GM21381 (cell line): ENCODE data around the gene TRPV4.

Experiments
- ATAC-seq: cut with Tn5 transposase; IDR thresholded peaks from one replicate; pipeline ENCODE4 v1.9.1; 2021; ENCODE audit warnings: mild to moderate bottlenecking, moderate library complexity; ENCODE audit not compliant: unreplicated experiment

The TRPV4 gene

DNA sequence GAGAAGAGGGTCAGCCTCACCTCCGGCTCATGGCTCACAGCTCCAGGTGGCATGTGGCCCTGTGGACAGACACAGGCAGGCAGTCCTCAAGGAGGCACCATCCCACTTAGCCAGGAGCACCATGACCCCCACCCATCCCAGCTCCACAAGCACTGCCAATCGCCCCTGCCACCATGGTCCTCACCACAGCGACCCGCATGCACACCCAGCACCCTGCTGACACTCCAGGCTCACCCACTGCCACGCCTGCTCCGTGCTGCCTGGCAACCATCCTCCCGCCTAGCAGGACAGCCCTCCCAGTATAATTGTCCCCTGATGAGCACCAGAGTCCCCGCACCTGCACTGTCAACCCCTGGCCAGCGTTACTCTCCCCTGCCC is 50.9 kb downstream of the TRPV4 start:
- ATAC-seq: no peak

DNA sequence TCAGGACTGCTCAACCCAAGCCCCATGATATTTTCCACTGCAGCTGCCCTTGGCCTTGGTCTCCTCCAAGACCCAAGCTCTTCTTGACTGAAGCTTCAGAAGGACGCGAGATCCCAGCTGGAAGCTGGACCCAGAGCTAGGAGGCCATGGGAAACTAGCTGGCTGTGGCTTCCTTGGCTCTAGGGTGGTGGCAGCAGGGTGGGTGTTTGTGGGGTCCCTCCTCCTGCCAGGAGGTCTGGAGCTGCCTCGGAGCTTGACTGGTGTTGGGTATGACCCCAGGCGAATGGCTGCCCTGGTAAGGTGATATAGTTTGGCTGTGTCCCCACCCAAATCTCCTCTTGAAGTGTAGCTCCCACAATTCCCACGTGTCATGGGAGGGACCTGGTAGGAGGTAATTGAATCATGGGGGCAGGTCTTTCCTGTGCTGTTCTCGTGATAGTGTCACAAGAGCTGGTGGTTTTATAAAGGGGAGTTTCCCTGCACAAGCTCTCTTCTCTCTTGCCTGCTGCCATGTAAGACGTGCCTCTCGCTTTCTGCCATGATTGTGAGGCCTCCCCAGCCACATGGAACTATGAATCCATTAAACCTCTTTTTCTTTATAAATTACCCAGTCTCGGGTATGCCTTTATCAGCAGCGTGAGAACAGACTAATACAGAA is 51.4 kb downstream of the TRPV4 start:
- ATAC-seq: no peak

DNA sequence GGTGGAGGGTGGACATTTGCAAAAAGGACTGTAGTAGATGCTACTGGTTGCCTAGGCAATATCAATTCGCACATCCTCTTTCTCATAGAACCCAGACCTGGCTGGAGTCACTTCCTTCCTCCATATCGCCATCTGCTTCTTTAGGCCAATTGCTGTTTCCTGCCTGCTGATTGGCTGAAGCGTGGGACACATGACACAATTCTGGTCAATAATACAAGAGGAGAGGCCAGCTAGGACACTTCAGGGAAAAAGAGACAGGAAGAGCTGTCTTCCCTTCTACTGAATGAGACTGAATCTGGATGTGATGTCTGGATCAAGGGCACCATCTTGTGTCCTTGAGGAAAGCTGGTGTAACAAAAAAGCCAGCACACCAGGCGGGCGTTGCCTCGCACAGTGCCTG is 53.8 kb downstream of the TRPV4 start:
- ATAC-seq: no peak

DNA sequence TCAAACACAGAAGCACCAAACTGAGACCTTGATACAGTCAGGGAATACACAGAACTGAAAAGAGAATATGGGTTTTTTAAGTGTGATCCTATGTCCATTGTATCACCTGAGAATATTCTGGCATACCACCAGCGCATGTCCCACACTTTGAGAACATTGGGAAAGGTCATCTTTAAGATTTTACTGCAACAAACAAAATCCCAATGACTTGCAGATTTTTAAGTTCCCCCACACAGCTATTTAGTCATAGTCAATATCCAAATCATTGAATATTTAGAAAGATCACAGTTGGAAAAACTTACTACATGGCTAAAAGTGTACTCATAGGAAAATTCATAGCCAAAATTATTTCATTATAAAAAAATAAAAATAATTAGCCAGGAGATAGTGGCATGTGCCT is 54.5 kb downstream of the TRPV4 start:
- ATAC-seq: no peak

DNA sequence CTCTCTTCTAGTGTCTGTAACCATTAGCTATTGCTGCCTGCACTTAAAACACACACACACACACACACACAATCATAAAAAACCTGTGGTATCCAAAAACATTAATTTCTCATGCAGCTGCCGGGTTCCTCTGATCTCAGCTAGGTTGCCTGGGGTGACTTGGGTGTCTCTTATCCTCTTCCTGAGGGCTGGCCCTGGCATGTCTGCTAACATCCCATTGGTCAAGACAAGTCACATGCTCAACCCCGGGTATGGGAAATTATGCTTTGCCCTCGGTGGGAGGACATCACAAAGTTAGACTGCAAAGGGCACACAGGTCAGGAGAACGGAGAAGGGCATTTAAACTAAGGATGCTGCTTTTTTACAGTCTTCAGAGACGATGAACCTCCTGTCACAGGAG is 55.7 kb downstream of the TRPV4 start:
- no peak for ATAC-seq

DNA sequence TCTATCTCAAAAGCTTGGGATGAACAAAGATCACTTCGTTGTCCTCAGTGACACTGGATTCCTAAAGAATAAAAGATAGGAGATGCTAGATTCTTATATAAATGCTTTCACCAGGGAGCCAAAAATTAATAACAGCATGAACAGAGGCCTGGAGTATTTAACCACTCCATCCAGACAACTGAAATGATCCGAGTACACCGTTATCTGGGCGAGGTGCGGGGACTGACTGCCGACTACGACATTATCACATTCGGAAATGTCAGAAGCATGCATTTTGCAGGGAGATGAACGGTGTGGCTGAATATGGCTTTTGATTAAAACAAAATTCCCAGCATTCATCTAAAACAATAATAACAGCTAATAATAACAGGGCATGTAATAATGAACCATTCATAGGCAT is 56.6 kb downstream of the TRPV4 start:
- no peak for ATAC-seq

DNA sequence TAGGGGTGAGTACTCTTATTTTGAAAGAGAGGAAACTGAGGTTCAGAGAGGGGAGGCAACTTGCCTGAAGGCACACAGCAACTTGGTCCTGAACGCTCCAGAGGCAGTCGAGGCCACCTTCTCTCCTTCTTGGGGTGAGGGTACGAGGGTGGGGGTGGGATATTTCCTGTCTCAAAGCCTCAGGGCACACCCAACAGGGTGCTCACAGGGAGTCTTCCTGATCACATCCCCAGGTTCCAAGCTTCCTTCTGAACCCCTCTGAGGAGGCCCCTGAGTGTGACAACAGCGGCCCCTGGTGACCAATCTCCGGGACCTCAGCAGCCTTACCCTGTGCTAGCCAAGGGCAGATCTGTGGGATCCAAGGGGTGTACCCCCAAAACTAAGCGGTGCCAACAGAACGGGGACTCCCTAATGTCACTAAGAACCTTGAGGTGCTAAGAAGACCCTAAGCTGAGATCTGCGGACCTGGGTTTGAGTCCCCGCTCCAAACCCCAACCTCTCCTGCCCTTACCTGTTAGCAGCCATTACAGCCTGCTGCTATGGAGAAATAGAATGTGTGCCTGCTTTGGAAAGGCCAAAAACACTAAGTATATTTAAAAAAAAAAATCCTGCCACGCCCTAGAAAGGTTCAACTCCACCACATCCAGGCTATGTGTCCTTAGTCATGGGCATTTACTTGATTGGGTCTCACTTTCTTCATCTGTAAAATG is 57.9 kb downstream of the TRPV4 start:
- no peak for ATAC-seq

DNA sequence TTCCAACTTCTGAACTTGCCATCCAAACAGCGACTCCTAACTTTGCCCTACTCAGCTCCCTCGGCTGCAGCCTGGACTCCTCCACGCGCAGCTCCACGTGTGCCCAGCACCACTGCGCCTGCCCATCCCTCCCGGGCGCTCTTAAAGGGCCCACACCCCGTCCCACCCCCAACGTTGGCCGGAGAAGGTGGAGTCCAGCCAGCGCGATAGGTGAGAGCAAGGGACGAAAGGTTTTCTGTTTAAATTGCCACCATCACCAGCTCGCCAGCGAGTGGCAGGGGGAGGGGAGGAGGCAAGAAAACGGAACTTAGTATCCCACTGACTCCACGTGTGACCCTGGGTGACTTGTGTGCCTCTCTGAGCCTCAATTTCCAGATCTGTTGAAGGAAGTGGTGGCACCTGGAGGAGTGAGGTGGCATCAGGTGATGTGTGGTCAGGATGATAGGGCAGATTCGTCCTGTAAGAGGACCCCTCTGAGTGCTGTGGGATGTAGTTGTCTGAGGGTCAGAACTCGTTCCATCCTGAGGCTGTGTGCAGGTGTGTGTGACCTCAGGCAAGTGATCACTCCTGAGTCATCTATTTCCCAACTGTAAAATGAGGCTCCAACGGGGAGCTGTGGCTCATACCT is 59.7 kb downstream of the TRPV4 start:
- ATAC-seq: no peak

DNA sequence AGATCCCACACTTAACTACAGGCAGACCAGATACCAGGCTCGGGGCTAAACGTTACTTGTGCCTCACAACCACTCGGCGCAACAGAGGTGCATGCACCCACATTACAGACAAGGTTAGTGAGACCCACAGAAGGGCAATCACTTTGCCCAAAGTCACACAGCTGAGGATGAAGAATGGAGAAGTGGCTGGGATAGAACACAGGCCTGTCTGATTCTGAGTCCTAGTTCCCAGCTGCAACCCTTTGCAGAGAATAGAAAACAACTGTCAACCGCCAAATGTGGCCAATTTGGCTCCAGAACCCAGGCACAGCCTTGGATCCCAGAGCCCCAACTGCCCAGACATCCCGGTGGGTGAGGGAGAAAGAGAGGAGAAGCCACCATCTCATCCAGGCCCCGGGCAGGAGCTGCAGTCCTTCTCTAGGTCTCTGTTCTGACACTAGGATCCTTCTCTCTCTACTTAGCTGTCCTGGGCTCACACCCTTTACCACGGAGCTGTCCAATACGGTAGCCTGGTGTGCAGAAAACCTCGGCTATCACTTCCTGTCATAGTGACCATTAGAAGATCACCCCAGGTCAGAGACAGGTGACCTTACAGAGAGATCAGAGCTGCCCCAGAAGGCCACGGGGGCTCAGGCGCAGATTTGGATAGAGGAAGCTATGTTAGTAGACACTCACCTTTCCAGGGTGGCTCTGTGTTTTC is 60.4 kb downstream of the TRPV4 start:
- no peak for ATAC-seq

DNA sequence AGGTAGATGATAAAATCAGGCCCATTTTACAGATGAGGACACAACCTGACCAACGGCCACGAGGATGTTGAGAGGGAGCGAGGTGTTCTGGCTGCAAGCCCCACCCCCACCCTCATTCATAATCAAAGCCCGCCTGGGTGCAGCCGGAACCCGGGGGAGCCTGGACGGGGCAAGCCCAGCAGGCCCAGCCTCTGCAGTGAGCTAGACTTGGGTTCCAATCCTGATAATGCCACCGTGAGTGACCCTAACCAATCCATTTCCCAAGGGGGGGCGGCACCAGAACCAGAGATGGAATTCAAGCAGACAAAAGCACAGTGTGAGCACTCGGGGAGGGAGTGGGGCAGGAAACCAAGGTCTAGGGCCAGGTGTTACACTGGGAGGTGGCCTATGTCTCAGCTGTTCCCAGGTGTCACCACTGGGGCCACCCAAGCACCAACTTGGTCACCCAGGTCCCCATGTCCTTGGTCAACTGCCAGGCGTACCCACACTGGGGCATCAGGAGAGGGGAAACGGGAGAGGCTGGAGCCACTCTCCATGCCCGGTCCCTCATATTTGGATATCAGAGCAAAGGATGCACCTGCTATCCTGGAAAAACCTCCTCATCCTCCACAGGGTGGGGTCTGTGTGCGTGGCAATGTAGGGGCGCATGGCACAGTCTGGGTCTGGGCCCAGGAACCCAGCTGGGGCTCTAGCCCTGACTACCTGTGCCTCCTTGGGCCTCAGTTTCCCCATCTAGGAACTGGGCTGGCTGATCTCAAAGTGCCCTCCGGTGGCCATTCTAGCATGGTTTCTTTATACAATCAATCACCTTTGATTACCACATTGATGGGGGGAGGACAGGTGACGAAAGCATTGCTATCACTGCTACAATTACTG is 61.2 kb downstream of the TRPV4 start:
- no peak for ATAC-seq

DNA sequence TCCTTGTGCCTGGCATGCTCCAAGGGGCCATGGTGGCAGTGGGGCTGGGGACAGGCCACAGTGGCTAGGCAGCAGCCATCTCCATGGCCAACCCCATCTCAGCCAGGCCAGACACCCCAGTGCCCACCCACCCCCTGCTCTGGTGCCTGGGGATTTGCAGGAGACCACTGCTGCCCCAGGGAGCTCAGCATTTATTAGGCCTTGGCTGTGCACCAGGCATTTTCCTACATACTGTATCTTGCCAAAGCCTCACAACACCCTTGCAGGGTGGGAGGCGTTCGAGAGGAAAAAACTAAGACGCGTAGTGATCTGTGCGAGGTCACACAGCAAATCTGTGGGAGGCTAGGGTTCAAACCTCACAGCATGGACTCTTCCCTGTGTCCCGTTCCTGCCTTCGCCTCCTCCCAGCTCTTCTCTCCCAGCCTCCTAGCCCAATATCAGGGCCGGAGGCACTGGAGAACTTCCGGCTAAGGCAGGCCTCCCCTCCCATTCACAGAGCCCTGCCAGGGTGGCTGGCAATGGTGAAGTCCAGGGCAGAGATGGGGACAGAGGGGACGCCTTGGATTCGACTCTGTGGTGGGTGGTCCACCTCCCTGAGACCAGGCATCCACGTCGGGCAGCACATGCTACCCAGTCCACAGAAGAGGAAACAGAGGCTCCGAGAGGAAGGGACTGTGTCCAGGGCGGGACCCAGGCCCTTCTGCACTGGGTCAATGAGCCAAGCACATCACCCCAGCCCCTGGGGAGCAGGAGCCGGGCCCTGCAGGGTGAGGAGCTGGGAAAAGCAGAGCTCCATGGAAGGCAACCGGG is 62.1 kb downstream of the TRPV4 start:
- ATAC-seq: no peak

DNA sequence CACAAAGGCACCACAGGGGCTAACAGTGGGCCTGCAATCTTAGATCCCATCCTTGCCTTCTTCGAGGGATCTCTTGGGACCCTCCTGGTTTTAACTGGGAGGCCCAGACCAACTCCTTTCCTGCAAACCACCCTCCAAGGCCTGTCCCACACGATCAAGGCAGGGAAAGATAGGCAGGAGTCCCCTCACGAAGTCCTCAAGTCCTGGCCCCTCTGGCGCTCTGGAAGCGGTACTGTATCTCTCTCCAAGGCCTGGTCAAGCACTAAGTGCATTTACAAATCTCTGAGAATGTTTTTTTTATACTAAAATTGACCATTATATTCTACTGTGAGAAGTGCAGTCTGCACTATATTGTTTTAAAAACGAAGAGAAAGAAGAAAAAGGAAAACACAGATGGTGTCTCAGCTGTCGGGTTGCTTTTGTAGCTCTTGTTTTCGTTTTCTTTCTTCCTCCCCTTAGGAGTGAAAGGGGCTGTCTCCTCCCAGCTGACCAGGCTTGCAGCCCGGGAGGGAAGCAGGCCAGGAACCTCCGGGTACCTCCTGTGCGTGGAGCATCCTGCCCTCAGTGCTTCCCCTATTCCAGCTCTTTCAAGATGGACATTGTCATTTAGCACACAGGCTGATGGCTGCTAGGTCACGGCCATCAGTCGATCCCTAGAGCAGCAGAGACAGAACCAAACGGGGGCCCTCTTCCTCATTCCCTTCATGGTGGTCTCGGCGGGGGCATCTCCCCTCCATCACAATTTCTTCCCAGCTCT is 62.9 kb downstream of the TRPV4 start:
- no peak for ATAC-seq

DNA sequence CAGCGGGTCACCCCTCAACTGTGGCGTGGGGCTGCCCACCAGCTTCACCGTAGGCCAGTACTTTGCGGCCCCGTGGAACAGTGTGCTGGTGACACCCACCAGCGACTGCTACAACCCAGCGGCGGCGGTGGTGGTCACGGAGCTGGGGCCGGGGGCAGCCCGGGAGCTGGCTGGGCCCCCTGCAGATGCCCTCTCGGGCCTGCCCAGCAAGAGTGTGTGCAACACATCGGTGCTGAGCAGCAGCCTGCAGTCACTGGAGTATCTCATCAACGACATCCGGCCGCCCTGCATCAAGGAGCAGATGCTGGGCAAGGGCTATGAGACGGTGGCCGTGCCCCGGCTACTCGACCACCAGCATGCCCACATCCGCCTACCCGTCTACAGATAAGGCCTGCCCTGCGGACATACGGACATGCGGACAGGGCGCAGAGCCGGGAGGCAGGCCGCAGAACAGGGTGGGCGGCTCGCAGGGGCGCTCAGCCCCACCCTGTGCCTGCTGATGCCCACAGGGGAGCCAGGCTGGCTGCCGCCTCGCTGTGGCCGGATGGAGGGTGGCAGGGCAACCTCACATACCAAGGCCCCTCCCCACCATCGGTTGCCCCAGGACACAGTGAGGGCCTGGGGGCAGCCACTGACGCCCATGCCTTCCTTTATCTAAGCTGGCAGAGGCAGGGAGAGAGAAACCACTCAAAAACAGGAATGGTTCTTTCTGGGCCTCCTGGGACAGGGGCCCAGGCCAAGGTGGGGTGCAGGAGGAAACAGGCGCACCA is 64.1 kb downstream of the TRPV4 start:
- ATAC-seq: no peak

DNA sequence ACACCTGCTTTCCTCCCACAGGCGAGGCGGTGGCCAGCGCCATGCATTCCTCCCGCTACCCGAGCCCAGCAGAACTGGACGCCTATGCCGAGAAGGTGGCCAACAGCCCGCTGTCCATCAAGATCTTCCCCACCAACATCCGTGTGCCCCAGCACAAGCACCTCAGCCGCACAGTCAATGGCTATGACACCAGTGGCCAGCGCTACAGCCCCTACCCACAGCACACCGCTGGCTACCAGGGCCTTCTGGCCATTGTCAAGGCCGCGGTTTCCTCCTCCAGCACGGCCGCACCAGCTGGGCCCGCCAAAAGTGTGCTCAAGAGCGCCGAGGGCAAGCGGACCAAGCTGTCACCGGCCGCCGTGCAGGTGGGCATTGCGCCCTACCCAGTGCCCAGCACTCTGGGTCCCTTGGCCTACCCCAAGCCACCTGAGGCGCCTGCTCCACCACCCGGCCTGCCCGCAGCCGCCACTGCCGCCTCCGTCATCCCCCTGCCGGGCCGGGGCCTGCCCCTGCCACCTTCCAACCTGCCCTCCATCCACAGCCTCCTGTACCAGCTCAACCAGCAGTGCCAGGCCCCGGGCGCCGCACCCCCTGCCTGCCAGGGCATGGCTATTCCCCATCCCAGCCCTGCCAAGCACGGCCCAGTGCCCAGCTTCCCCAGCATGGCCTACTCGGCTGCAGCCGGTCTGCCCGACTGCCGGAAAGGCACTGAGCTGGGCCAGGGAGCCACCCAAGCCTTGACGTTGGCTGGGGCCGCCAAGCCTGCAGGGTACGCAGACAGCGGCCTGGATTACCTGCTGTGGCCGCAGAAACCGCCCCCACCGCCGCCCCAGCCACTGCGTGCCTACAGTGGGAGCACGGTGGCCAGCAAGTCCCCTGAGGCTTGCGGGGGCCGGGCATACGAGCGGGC is 65.0 kb downstream of the TRPV4 start:
- ATAC-seq: no peak

DNA sequence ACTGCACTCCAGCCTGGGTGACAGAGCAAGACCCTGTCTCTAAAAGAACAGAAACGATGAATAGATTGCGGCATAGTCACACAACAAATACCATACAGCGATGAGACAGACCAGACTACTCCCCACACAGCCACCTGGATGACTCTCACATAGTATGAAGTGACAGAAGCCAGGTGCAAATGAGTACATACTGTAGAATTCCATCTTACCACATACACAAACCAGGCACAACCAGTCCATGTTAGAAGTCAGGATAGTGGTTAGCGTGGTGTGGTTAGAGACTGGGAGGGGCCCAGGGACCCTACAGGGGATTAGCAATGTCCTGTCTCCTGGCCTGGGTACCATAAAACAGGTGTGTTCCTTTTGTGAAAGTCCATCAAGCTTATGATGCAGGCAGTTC is 65.7 kb downstream of the TRPV4 start:
- no peak for ATAC-seq

DNA sequence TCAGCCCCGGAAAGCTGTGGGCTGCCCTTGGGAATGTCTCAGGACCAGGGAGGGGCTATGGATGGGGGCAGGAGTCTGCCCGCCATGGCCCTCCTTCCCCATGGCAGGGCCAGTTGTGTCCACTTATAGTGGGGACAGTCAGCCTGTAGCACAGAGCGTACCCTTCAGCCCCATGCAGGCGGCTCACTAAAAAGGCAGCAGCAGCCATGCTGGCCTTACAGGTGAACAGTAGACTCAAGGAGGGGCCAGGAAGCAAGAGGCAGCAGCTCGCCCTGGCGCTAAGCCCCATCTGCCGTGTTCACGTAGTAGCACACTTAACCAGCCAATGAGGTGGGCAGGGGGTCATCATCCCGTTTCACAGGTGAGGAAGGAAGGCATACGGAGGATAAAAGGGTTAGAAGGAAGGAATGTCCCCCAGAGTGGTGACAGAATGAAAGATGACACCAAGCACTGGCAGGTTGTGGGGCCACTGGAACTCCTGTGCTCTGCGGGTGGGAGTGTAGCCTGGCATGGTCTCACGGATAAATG is 66.9 kb downstream of the TRPV4 start:
- no peak for ATAC-seq

DNA sequence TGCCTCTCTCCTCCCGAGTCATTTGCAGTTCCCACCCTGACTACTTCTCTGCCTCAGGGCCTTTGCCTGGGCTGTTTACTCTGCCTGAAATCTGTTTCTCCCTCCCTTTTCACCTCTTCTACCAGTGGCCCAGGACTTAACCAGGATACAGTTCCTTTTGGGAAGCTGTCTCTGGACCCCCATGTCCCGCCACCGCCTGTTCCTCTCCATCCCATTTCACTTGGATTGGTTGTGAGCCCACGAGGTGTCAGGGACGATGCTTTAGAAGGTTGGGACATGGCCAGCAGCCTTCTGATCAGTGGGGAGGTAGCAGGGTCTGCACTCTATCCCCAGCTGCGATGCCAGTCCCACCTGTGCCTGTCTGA is 67.8 kb downstream of the TRPV4 start:
- ATAC-seq: no peak
